ENCODE data around the gene PTPRR. TPM values are rescaled to one million over a fixed set of nuclear protein-coding genes. Genes with fewer than 3 reads are reported as not detected.

The PTPRR gene
- total and polyA plus RNA-seq, 2 donors (not counting 1 experiment from before 2014, with no cell fraction given) = not detected

GRCh38 chr12:70609203-70609602 lies 311.3 kb downstream of the PTPRR start:
- Mint-ChIP-seq H3K27ac (no peak overlapping the region), H3K4me3 (peak overlapping the region; percentile 40), H3K9me3 (ENCODE audit: insufficient read depth) (no peaks in the 10 kb centered on the region), H3K27me3 (peaks cover 52% of the 10 kb centered on the region), H3K4me1 (peaks cover 10% of the 10 kb centered on the region)
- ATAC-seq (ENCODE audit: low read depth) (no peak), DNase-seq (no peak)
- Histone ChIP-seq H3K27me3 (replicated peaks in 1 of 4; ENCODE audit: control extremely low read depth in 1 of 4, control insufficient read depth in 3 of 4, insufficient read depth in 4 of 4, low read length in 3 of 4) (peaks cover 0 to 10% (median 6%) of the 10 kb centered on the region in 4 experiments), H3K9ac (ENCODE audit: low read length) (no peak overlapping the region), H3K4me2 (replicated peaks; ENCODE audit: low read depth, low read length, poor library complexity, severe bottlenecking) (peak overlapping the region; percentile 54), H3K4me1 (ENCODE audit: control insufficient read depth in 2 of 2, insufficient read depth in 2 of 2, low read length in 2 of 2) (peaks cover 5 to 9% of the 10 kb centered on the region in 2 donors), H4K20me1 (ENCODE audit: control insufficient read depth, insufficient read depth, low read length, poor library complexity, severe bottlenecking) (no peaks in the 10 kb centered on the region), H3K9me3 (ENCODE audit: control extremely low read depth in 1 of 3, control insufficient read depth in 2 of 3, insufficient read depth in 1 of 3, low read length in 2 of 3) (peaks cover 0 to 2% (median 0%) of the 10 kb centered on the region in 3 donors), H3K27ac (ENCODE audit: low read length in 2 of 2) (no peak overlapping the region), H2AFZ (ENCODE audit: insufficient read depth, low read depth, low read length, poor library complexity, severe bottlenecking) (no peak overlapping the region), H3K36me3 (replicated peaks in 1 of 2; ENCODE audit: control extremely low read depth in 1 of 2, control insufficient read depth in 1 of 2, extremely low read depth in 1 of 2, insufficient read depth in 2 of 2, low read length in 1 of 2) (no peaks in the 10 kb centered on the region), H3K79me2 (ENCODE audit: control insufficient read depth, insufficient read depth, low read length) (no peaks in the 10 kb centered on the region), H3K4me3 (ENCODE audit: control extremely low read depth in 1 of 5, extremely low read depth in 1 of 5, insufficient read depth in 1 of 5, low read depth in 2 of 5, low read length in 4 of 5) (no peak overlapping the region)
- ChIA-PET POLR2A (no interaction called here), CTCF (interaction anchor here (0.5 kb wide), 1 partner anchor 381 kb away, joined by 3 read pairs; no protein-coding TSS in a partner anchor)
- TF ChIP-seq EZH2 (IDR thresholded peaks at IDR 0.05; ENCODE audit: borderline replicate concordance, insufficient read depth, low read depth, low read length, poor library complexity, severe bottlenecking) = no peak
- no peak for TF ChIP-seq CTCF (IDR thresholded peaks at IDR 0.05)
- WGBS (ENCODE audit: insufficient coverage) = 100% methylated on average over 2 of the region's 2 CpGs
- intact Hi-C loops (cut with micrococcal nuclease) = no loop called here

DNA sequence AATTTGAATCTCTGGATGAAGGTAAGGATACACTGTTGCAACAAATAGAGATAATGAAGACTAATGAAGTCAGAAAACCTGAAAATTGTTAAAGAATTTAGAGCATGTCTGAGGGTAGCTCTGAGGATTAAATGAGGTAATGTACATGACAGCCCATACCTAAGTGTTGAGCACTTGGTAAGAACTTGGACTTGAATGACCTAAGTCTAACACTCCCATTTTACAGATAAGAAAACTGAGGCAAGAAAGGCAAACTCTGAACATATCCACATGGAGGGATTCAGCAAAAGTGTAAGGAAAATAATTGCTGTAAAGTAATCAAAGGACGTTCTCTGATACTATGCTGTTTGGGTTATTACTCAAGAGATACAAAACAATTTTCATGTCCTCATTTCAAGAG lies 312.4 kb downstream of the PTPRR start:
- ATAC-seq (ENCODE audit: low read depth) (no peak), DNase-seq (no peak)
- H3K4me2 ChIP-seq (replicated peaks; ENCODE audit: low read depth, low read length, poor library complexity, severe bottlenecking) = no peak overlapping the region
- Mint-ChIP-seq H3K4me3 (no peak overlapping the region), H3K9me3 (ENCODE audit: insufficient read depth) (no peaks in the 10 kb centered on the region), H3K27ac (no peak overlapping the region), H3K27me3 (peaks cover 49% of the 10 kb centered on the region), H3K4me1 (peaks cover 10% of the 10 kb centered on the region)
- H2AFZ ChIP-seq (ENCODE audit: insufficient read depth, low read depth, low read length, poor library complexity, severe bottlenecking) = no peak overlapping the region
- no peaks in the 10 kb centered on the region for H3K79me2 ChIP-seq (ENCODE audit: control insufficient read depth, insufficient read depth, low read length)
- H3K4me3 ChIP-seq (ENCODE audit: control extremely low read depth in 1 of 5, extremely low read depth in 1 of 5, insufficient read depth in 1 of 5, low read depth in 2 of 5, low read length in 4 of 5) = no peak overlapping the region
- POLR2A ChIA-PET = no interaction called here
- CTCF ChIA-PET = no interaction called here
- no peaks in the 10 kb centered on the region for H4K20me1 ChIP-seq (ENCODE audit: control insufficient read depth, insufficient read depth, low read length, poor library complexity, severe bottlenecking)
- intact Hi-C loops (cut with micrococcal nuclease) = no loop called here
- TF ChIP-seq EZH2 (IDR thresholded peaks at IDR 0.05; ENCODE audit: borderline replicate concordance, insufficient read depth, low read depth, low read length, poor library complexity, severe bottlenecking) (no peak), CTCF (IDR thresholded peaks at IDR 0.05) (no peak)
- no CpG with 5 or more reads among the region's 1 CpG for WGBS (ENCODE audit: insufficient coverage)
- H3K4me1 ChIP-seq (ENCODE audit: control insufficient read depth in 2 of 2, insufficient read depth in 2 of 2, low read length in 2 of 2) = peaks cover 5 to 9% of the 10 kb centered on the region in 2 donors
- peaks cover 0 to 10% (median 5%) of the 10 kb centered on the region in 4 experiments for H3K27me3 ChIP-seq (replicated peaks in 1 of 4; ENCODE audit: control extremely low read depth in 1 of 4, control insufficient read depth in 3 of 4, insufficient read depth in 4 of 4, low read length in 3 of 4)
- H3K9me3 ChIP-seq (ENCODE audit: control extremely low read depth in 1 of 3, control insufficient read depth in 2 of 3, insufficient read depth in 1 of 3, low read length in 2 of 3) = peaks cover 0 to 2% (median 0%) of the 10 kb centered on the region in 3 donors
- H3K36me3 ChIP-seq (replicated peaks in 1 of 2; ENCODE audit: control extremely low read depth in 1 of 2, control insufficient read depth in 1 of 2, extremely low read depth in 1 of 2, insufficient read depth in 2 of 2, low read length in 1 of 2) = no peaks in the 10 kb centered on the region
- H3K9ac ChIP-seq (ENCODE audit: low read length) = no peak overlapping the region
- no peak overlapping the region for H3K27ac ChIP-seq (ENCODE audit: low read length in 2 of 2)

Measured in B cell (primary cell).